GM12864 (cell line): ENCODE data around the gene PLAGL2.

Source experiments
- DNase-seq: peaks from one replicate; pipeline ENCODE4 v3.0.0-alpha.2; 2011; ENCODE audit warnings: low read depth
- H3K4me3 ChIP-seq: 2 replicates; pipeline ENCODE4 v1.5.1; 2011; ENCODE audit warnings: mild to moderate bottlenecking, low read depth, low read length, control low read depth
- TF ChIP-seq, protein P1 (sequence below): IDR thresholded peaks from 2 replicates; pipeline ENCODE4 v1.5.1; 2011; ENCODE audit warnings: low read depth, mild to moderate bottlenecking, moderate library complexity, low read length, control low read depth, inconsistent platforms; ENCODE audit errors: missing control alignments

The PLAGL2 gene

DNA sequence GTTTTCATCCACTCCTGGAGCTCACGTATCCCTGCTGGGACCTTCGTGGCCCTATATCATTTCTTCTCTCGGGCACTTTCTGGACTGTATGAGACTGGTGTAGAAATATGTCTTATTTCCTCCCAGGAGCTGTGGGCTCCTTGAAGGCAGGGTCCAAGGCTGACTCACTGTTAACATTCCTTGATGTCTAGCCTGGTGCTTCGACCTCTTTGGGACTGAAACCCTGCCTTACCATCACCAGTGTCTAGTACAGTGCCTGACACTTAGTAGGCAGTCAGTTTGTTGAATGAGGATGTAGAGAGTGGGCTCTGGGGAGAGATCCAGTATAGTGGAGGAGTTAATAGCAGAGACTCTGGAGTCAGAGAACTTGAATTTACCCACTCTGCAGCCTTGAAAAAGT, 23.7 kb upstream of the PLAGL2 start:
- no peak for DNase-seq

DNA sequence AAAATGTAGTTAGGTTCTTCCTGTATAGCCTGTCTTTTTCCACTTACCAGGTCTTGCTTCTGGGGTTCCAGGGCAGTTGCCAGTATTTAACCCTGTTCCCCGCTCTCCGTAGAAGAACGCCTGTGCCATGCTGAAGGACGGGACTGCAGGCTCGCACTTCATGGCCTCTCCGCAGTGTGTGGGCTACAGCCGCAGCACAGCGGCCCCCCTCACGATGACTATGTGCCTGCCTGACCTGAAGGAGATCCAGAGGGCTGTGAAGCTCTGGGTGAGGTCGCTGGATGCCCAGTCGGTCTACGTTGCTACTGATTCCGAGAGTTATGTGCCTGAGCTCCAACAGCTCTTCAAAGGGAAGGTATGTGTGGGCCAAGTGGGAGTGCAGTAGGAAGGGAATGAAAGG, 23.2 kb upstream of the PLAGL2 start:
- H3K4me3 ChIP-seq: no peak overlapping the region
- TF ChIP-seq, protein P1, sequence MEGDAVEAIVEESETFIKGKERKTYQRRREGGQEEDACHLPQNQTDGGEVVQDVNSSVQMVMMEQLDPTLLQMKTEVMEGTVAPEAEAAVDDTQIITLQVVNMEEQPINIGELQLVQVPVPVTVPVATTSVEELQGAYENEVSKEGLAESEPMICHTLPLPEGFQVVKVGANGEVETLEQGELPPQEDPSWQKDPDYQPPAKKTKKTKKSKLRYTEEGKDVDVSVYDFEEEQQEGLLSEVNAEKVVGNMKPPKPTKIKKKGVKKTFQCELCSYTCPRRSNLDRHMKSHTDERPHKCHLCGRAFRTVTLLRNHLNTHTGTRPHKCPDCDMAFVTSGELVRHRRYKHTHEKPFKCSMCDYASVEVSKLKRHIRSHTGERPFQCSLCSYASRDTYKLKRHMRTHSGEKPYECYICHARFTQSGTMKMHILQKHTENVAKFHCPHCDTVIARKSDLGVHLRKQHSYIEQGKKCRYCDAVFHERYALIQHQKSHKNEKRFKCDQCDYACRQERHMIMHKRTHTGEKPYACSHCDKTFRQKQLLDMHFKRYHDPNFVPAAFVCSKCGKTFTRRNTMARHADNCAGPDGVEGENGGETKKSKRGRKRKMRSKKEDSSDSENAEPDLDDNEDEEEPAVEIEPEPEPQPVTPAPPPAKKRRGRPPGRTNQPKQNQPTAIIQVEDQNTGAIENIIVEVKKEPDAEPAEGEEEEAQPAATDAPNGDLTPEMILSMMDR: no peak
- no peak for DNase-seq

More for the DNA sequence above, 23.7 kb upstream of the PLAGL2 start:
- TF ChIP-seq, protein P1: no peak
- H3K4me3 ChIP-seq: no peak overlapping the region

DNA sequence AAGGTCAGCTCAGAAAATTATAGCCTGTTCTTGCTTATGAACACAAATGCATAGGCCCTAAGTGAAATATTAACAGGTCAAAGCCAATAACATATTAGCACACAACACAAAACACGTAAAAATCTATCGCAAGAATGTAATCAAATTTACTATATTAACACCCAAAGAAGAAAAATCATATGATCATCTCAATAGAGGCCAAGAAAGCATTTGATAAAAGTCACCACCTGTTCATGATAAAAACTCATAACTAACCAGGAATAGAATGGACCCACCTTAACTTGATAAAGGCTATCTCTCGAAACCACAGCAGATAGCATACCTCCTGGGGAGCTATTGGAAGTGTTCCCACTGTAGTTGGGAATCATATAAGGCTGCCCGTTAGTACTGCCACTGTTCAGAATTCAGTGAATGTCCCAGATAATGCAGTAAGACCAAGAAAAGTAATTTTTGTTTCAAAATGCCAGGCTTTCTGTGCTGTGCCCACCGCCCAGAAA, 21.8 kb upstream of the PLAGL2 start:
- TF ChIP-seq, protein P1: no peak
- no peak for DNase-seq
- H3K4me3 ChIP-seq: no peak overlapping the region

DNA sequence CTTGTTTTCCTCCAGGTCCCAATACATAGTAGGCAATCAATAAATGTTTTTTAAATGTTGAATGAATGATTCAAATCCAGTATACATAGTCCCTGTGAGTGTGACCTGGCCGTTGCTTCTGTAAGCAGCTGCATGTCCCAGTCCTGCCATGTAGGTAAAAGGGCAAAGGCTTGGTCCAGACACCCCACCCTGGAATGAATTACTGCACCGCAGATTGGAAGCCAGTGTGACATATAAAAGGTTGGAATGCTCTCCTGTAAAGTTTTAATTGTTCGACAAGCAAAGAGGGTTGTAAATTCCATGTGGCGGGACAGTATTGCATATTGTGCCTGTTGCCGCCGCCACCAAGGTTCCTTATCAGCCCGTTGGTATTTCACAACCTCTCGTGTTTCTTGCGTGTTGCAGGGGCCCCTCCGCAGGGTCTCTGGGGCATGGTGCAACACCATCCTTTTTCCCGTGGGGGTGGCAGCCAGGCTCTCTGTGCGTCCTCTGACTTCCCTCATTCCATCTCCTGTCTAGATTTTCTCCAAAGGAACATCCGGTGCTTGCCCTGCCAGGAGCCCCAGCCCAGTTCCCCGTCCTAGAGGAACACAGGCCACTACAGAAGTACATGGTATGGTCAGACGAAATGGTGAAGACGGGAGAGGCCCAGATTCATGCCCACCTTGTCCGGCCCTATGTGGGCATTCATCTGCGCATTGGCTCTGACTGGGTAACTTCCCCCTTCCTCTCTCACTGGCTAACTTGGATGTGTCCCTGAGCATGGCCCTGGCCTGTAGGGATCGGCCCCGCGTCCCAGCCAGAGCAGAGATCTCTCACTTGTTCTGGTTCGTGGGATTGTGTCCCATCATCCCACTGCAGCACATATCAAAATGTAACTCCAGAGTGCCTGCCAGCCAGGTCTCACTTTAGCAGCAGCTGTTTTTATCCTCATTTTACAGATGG, 20.5 kb upstream of the PLAGL2 start:
- no peak overlapping the region for H3K4me3 ChIP-seq
- no peak for DNase-seq
- TF ChIP-seq, protein P1: no peak

DNA sequence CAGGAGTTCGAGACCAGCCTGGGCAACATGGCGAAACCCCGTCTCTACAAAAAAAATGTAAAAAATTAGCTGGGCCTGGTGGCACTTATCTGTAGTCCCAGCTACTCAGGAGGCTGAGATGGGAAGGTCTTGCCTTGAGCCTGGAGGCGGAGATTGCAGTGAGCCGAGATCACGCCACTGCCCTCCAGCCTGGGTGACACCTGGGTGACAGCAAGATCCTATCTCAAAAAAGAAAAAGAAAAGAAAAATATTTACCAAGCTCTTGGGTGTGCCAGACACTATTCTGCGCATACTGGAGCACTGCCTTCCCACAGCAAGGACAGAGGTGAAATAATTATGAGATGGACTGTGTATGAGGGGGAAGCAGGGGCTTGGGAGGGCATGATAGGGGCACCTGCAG, 19.8 kb upstream of the PLAGL2 start:
- TF ChIP-seq, protein P1: no peak
- DNase-seq: no peak
- H3K4me3 ChIP-seq: no peak overlapping the region

DNA sequence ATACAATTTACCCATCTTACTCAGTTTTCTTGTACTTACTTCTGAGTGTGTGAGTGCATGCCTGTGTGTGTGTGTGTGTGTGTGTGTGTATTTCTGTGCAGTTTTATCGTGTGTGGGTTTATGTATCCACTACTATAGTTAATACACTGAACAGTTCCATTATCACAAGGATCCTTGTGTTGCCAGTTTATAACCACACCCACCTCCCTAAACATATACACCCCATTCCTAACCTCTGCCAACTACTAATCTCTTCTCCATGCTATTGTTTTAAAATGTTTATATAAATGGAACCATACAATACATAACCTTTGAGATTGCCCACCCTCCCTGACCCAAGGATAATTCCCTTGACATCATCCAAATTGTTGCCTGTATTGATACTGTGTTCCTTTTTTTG, 18.8 kb upstream of the PLAGL2 start:
- no peak for DNase-seq
- TF ChIP-seq, protein P1: no peak
- H3K4me3 ChIP-seq: no peak overlapping the region

DNA sequence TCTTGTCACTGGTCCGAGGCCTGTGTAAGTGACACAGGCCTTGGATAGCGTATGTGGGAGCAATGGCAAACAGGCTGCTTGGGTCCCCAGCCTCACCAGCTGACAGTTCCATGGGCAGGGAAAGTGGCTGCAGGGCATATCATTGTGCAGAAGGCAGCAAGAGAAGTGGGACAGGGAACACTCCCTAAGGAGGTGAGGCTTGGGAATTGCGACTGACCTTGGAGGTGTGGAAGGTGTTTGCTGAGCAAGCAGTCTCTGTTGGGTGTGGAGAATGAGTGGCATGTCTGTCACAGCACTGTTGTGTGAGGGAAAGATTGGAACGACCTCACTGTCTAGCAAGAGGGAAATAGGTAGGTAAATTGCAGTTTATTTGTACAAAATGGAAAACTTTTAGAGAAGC, 16.9 kb upstream of the PLAGL2 start:
- no peak for DNase-seq
- TF ChIP-seq, protein P1: no peak
- H3K4me3 ChIP-seq: no peak overlapping the region
